ENCODE data around the gene UTP3.
"Not testable (repeated sequence)": the region's sequence is repeated elsewhere in the genome, so short reads cannot be mapped to it uniquely, and the experiment has no call there.

UTP3 gene

DNA sequence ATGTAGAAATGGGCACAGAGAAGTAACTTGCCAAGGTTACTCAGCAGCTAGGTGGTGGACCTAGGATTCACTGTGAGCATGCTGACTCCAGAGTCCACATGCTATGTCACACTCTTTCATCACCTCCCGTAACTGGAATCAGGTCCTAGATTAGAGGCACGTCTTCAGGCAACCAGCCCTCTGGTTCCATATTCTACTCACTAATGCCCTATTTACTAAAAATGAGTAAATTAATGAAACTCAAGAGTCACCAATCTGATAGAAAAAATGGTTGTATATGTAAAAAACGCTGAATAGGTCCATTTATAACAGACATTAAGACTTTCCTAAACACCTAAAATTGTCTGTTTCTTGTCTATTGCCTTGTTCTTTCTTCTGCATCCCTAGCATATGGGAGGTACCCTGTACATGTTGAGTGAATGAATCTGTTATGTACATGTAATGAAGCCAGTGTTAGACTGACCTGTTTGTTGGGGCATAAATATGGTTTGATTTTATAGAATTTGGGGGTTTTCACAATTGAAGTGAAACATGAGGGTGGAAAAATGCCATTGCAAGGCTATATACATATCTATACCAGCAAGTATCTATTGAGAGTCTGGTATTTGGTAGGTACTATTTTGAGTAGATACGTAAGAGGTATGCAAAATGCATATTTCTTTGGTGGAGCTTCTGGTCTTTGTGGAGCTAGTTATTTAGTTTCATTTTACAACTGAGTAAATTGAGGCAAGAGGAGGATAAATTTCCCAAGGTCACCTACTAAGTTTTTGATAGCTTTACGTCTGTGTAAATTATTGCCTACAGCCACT lies 26.0 kb downstream of the UTP3 start:
- DNase-seq (ENCODE audit: low read depth in 1 of 2, low spot score in 1 of 2), result no peak

- no peak for DNase-seq (ENCODE audit: low read depth in 1 of 2, low spot score in 1 of 2)
Measured at GRCh38 chr4:70715097-70715496, 26.8 kb downstream of the UTP3 start.

DNA sequence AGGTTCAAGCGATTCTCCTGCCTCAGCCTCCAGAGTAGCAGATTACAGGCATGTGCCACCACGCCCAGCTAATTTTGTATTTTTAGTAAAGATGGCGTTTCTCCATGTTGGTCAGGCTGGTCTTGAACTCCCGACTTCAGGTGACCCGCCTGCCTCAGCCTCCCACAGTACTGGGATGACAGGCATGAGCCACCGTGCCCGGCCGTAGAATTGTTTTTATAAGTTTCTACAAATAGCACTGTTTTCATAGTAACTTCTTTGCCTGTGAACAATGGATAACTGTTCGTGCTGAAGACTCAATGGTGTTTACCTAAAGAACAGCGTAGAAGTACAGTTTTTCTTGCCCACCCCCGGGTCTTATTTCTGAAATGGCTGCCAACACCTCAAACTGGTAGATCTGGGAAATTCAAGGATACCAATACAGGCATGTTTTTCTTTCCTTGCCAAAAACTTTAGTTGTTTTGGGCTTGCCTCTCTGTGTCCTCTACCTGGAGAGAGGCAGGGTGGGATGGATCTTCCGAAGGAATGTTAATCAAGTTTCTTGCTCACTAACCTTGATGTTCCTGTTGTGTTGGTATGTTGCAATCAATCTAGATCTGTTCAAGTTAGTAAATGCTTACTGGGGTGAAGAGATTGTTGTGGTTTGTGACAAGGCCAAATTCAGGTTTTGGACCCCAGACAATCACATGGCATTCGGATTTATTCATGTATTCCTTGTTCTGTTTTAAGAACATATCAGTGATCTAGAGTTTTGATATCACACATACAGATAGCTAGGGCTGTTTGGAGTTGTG lies 30.7 kb downstream of the UTP3 start:
- DNase-seq (ENCODE audit: low read depth in 1 of 2, low spot score in 1 of 2), result no peak

DNA sequence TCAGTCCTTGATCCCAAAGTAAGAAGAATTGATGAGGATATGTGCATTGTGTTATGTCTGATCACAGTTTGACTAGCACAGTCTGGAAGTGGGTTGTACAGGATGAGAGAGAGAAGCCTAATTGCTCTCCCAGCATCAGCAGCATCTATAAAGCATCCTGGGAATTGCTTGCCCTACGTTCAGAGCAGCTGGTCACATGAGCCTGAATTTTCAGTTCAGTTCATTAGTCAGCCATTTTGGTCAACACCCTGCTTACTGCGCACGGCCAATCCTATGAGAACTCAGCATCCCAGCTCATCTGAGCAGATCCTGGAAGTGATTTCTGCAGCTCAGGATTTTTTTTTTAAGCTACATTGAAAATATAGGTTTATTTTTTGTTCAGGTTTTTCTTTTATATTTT lies 33.4 kb downstream of the UTP3 start, which contains the start of gene RUFY3:
TSS of gene RUFY3 (plus strand) at position 218 of the 400 bp plus-strand sequence. CDS start 610 bp downstream, outside the sequence.
- no peak for DNase-seq (ENCODE audit: low read depth in 1 of 2, low spot score in 1 of 2)

GRCh38 chr4:70722199-70722791 lies 34.0 kb downstream of the UTP3 start:
- DNase-seq (ENCODE audit: low read depth in 1 of 2, low spot score in 1 of 2), result no peak

- DNase-seq (ENCODE audit: low read depth in 1 of 2, low spot score in 1 of 2), result no peak
Measured at GRCh38 chr4:70724463-70724862, 36.1 kb downstream of the UTP3 start.

DNA sequence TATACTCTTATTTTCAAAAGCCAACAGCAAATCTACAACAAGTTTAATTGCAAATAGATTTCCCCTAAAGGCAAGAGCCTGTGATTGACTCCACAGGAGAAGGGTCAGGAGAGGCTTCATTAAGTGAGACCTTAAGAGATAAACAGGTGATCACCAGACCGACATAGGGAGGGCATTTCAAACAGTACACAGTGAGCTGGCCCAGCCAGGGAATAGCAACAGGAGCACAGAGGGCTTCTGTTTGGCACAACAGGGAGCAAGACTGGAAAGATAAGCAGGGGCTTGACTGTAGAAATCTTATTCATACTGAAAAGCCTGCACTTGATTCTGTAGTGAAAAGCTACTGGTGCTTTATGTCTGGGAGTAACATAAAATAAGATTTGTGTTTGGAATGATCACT lies 37.3 kb downstream of the UTP3 start:
- no peak for DNase-seq (ENCODE audit: low read depth in 1 of 2, low spot score in 1 of 2)

- DNase-seq (ENCODE audit: low read depth in 1 of 2, low spot score in 1 of 2), result not testable (repeated sequence)
Measured at GRCh38 chr4:70726515-70726914, 38.2 kb downstream of the UTP3 start.

- no peak for DNase-seq (ENCODE audit: low read depth in 1 of 2, low spot score in 1 of 2)
Measured at GRCh38 chr4:70728091-70728490, 39.8 kb downstream of the UTP3 start.

DNA sequence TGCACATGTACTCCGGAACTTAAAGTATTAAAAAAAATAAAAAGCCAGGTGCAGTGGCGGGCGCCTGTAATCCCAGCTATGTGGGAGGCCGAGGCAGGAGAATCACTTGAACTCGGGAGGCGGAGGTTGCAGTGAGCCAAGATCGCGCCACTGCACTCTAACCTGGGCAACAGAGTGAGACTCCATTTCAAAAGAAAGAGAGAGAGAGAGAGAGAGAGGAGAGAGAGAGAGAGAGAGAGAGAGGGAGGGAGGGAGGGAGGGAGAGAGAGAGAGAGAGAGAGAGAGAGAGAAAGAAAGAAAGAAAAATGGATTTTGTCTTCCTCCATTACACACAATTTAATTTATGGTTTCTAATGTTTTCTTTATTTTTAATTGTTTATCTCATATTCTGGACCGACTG lies 44.5 kb downstream of the UTP3 start:
- DNase-seq (ENCODE audit: low read depth in 1 of 2, low spot score in 1 of 2), result not testable (repeated sequence)

- DNase-seq (ENCODE audit: low read depth in 1 of 2, low spot score in 1 of 2), result no peak
Measured at GRCh38 chr4:70734168-70734954, 46.0 kb downstream of the UTP3 start.

DNA sequence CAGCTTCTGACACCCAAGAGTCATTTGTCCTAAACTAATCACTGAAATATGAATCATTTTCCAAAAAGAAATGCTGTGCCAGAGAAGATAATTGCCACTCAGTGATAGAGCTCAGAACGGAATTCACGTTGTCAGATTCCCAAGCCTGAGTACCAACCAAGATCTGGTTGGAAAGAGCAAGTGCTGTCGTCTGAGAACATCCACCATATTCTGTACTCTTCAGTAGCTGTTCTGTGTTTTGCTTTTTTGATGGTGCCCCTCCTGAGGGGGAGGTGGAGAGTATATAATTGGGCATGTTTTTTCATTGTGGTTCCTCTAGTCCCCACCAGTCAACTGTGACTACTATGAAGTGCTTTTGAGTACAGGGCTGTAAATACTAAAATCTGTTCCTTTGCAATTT lies 46.6 kb downstream of the UTP3 start:
- DNase-seq (ENCODE audit: low read depth in 1 of 2, low spot score in 1 of 2), result no peak

DNA sequence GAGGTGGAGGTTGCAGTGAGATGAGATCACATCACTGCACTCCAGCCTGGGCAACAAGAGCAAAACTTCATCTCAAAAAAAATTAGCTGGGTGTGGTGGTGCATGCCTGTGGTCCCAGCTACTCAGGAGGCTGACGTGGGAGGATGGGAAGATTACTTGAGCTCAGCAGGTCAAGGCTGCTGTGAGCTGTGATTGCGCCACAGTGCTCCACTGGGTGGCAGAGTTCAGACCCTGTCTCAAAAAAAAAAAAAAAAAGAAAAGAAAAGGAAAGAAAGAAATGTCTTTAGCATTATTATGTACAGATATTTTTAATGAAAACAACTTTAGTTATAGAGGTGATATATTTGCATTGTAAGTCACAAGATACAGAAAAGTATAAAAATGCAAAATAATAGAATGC lies 47.6 kb downstream of the UTP3 start:
- DNase-seq (ENCODE audit: low read depth in 1 of 2, low spot score in 1 of 2), result not testable (repeated sequence)

- no peak for DNase-seq (ENCODE audit: low read depth in 1 of 2, low spot score in 1 of 2)
Measured at GRCh38 chr4:70737006-70737405, 48.7 kb downstream of the UTP3 start.

GRCh38 chr4:70737409-70737808 lies 49.1 kb downstream of the UTP3 start:
- DNase-seq (ENCODE audit: low read depth in 1 of 2, low spot score in 1 of 2), result no peak

GRCh38 chr4:70739496-70740337 lies 51.4 kb downstream of the UTP3 start:
- DNase-seq (ENCODE audit: low read depth in 1 of 2, low spot score in 1 of 2), result no peak
